LHCN-M2 (cell line): ENCODE data around the gene PRCC. TPM values are rescaled to one million over a fixed set of nuclear protein-coding genes. Genes with fewer than 3 reads are reported as not detected.

Source experiments
- DNase-seq: peaks from one replicate; pipeline ENCODE4 v3.0.0-alpha.2; 2012; ENCODE audit warnings: low read depth
- total RNA-seq: library from RNA; depleted of rRNA; stranded (reverse); fragments of >200 nt; gene quantifications from 2 replicates; pipeline ENCODE4 v1.2.3, GENCODE V29; 2014

The PRCC gene
- total RNA-seq, 1 experiment from 2014 or later = 44.4 TPM

DNA sequence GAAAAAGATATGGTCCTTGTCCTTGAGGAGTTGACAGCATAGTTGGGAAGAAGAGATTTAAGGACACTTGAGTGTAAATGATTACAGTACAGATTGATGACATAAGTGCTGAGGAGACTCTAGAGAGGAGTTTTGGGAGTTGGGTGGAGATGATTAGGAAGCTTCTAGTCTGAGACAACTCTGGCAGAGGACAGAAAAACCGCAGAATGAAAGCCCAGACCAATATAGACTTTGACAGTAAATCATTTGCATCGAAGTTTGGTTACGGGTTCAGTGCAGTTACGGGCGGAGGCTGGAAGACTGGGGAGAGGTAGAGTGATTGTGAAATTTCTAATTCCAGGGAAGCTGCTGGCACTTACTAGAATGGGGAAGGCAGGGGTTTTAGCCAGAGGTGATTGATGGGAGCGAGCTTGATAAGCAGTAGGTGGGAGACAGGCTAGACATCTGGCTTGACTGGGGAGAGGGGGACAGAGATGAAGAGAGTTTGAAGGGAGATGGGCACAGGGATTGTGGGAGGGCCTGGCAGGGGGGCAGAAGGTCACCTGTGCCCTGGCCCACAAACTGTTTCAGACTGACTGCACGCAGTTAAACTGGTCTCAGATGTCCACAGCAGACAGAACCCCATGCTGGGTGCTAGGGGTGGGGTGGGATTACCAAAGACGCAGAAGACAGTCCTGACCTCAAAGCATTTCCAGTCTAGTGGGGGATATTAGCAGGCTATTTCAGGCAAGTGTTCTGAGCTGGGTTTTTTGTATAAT is 29.2 kb downstream of the PRCC start:
- DNase-seq = no peak

DNA sequence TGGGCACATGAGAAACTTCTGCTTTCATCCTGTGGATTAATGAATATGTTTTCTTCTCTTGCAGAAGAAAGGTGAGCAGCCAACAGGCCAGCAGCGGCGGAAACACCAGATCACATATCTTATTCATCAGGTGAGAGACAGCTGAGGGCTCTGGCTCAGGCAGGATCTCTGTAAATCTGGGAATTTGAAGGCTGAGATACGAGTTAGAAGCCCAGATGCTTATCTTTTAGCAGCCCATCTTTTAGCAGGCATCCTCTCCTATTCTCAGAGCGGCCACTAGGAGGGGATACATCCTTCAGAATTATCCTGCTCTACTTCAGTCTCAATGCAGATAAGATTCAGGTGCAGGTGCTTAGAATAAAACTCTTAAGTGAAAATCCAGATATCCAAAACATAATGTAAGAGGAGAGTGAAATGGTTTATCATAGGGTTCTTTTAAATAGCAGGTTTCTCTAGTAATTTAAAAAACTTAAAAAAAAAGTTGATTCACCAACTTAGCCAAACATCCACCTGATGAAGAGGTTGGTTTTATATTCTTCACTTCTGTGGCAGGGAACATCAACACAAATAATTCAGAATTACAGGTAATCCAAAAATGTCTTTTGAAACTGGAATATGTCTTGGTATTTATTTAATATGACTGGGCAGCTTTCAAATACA is 30.0 kb downstream of the PRCC start:
- DNase-seq = peak; percentile 50

DNA sequence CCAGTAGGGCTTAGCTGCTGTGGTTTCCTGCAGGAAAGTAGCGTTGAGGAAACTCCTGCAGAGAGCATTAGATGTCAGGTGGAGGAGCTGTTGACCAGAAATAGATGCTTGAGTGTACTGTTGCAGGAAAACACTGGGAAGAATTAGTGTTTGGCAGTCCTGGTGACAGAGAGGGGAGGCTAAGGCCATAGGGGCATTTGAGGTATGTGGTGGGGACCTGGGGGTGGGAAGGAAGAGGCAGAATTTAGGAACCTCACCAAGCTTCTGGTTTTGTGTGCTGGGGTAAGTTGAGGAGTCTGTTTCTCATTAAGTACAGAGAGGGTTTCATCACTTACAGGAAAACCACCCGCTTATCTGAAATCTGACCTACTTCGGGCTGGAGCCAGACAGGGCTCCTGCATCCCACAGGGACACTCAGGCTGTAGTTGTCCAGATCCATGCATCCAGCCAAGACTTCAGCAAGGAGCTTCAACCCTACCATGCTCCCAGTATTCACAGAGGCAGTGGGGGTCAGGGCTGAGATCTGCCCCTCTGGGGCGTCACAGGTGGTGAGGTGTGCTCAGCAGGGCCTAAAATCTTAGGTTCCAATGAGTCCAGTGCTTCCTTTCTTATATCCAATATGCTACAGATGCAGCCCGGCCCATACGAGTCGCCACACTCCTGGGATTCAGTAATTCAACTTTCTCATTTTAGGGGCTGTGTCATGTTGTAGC is 34.2 kb downstream of the PRCC start:
- DNase-seq = peak; percentile 20

DNA sequence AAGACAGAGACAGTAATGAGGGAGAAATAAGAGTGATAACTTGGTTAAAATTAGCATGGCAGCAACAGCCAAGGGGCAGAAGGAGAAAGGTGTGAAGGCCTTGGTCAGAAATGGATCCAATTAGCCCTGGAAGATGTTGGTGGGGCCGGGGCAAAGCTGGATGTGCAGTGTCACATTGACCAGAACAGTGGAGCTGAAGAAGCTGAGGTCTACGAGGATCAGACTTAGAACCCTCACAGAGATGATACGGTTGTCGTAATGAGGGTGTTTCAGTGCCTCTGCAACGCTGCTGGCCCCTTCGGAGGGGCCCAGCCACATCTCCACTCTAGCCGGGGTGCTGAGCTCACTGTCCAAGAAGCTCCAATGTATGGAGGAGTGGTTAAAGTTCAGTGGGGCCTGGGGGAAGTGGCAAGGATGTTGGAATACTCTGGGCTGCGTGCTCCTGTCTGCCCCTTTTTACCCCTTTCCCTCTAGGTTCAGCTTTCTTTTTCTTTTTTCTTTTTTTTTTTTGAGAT is 35.1 kb downstream of the PRCC start:
- no peak for DNase-seq

DNA sequence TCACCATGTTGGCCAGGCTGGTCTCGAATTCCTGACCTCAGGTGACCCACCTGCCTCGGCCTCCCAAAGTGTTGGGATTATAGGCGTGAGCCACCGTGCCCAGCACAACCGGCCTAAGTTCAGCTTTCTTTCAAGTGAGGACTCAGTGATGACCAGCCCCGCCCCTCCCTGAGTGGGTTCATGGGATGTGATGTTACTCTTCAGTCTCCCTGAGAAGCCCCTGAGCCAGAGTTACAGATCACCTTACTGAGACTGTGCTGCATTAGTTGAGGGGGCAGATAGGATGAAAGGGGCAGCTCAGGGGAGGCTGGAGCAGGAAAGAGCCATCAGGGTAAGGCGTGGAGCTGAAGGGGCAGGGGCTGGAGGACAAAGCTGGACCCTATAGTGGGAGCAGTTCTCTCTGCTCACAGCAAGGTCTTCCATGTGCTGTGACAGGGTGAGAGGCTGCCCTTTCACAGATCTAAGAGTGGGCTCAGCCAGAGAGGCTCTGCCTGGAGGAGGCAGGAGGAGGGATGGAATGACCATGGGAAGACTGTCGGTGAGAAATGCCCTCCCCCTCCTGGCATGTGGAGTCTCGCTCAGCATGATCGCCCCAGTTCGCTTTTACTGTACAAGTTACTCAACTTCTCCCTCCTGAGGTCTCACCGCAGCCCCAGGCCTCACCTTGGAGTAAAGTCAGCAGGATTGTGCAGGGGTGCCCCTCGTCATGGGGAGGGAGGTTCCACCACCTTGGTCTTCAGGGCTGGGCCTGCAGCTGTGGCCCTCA is 35.9 kb downstream of the PRCC start:
- DNase-seq = no peak

DNA sequence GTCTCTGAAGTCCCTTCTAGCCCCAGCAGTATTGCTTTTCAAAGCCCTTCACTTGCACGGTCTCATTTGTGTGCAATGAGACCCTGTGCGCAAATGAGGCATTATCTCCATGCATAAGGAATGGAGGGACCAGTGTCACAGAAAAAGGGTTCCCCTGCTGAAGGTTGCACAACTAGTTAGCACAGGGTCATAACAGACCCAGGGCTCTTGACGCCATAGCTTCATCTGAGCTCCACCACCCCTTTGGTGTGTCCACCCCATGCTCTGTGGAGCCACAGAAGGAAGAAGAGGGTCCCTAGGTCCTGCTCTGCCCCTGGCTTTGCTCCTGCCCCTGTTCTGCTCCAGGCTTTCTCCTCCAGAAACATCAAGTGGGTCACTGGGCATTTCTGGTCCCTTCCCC is 36.7 kb downstream of the PRCC start:
- DNase-seq = no peak

DNA sequence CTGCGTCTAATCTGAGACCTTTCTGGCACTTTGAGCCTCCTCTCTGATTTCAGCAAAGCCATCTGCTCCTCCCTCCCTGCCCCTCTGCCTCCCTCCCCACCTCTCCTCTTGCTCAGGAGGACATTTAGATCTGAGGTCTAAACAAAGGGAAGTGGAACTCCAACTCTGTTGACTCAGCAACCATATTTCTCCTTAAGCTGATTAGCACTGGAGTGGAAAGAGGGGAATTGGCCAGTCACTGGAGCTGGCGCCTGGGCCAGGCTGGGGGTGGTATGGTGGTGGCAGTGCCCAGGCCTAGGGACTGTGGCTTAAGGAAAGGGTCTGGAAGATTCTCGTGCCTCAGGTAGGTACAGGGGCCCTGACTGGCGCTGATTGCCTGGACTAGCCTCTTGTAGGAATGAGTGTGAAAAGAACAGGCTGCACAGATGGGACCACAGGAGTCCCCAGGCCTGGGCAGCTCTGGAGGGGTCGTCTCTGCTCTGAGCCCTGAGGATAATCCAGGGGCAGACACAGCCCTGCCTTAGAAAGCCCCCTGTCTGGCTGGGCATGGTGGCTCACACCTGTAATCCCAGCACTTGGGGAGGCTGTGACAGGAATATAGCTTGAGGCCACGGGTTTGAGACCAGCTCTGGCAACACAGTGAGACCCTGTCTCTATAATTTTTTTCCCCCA is 37.4 kb downstream of the PRCC start:
- no peak for DNase-seq

DNA sequence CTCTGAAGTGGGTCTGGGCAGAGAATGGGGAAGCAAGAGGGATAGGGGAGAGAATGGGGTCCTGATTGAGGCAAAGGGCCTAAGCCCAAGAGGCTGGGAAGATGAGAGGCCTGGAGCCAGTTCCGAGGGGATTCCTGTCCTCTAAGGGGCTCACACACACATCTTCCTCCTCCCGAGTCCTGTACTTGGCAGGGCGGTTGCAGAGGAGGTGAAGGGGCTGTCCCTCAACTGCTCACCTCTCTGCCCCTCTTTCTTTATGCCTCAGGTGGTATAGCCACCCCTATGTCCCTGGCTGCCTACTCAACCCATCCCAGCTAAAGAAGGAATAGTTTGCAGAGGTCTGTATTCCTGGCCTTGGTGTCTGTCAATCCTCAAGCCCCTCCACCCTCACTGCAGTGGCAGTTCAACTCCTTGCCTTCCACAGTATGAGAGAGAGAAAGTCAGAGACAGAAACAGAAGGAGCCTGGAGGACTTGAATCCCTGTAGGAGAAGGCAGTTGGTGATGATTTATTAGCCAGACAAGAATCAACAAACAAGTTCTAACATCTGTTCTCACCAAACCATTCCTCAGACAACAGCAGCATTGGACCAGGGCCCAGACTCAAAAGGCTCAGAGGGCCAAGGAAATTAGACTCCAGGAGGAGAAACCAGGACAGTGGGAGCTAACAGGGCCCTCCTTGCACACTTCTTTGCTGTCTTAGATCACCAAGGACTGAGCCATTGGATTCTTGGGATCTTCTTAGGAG is 38.6 kb downstream of the PRCC start:
- DNase-seq = peak; percentile 81

DNA sequence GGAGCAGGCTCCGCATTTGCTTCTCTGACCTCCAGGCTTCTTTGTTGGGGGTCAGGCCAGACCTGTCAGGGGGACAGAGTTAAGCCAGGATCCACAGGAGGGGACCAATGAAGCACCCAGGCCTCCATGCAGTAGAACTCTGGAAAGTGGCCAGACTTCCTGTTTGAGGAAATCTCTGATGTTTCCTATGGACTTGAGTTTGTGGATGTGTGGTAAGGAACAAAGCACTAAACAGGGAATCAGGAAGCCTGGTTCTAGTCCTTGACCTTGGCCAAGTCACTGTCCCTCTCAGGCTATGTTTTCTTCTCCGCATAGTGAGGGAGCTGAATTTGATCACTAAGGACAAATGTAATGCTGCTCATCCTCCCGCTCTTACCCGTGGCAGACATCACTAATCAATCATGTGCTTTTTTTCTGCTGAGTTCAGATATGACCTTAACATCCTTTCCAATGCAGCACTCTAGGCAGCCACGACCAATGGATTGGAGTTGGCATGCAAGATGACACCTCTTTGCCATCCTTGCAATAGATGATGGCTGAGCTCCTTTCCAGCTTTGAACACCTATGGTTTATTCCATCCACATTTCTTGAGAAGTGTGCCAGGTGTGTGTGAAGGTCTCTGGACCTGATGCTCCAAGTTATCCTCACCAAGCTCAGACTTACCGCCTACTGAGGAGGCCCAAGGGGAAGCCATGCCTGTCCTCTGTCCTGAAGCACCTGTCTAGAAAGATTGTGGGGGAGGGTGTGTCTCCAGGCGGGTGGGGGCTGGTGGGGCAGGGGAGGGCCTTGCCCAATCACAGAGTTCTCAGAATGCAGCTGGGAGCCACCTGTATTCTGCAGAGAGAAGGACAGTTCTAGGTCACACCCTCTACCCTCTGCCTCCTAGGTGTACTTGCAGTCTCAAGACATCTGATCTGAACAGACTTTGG is 39.4 kb downstream of the PRCC start:
- no peak for DNase-seq

DNA sequence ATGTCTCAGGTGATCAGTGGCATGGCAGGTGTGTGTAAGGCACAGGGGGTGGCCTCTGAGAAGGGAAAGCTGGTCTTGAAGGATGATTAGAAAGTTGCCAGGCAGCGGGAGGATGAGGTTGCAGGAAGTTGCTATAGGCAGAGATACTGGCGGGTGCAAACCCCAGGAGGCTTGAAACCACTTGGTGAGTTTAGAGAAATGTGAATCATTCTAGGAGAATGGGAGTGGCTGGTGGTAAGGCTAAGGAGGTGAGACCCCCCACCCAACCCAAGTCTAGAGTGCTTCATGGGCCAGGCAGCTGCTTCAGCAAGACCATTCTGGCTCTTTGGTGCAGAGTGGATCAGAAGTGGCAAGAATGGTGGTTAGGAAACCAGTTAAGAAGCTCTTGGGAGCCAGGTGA is 40.3 kb downstream of the PRCC start:
- no peak for DNase-seq

DNA sequence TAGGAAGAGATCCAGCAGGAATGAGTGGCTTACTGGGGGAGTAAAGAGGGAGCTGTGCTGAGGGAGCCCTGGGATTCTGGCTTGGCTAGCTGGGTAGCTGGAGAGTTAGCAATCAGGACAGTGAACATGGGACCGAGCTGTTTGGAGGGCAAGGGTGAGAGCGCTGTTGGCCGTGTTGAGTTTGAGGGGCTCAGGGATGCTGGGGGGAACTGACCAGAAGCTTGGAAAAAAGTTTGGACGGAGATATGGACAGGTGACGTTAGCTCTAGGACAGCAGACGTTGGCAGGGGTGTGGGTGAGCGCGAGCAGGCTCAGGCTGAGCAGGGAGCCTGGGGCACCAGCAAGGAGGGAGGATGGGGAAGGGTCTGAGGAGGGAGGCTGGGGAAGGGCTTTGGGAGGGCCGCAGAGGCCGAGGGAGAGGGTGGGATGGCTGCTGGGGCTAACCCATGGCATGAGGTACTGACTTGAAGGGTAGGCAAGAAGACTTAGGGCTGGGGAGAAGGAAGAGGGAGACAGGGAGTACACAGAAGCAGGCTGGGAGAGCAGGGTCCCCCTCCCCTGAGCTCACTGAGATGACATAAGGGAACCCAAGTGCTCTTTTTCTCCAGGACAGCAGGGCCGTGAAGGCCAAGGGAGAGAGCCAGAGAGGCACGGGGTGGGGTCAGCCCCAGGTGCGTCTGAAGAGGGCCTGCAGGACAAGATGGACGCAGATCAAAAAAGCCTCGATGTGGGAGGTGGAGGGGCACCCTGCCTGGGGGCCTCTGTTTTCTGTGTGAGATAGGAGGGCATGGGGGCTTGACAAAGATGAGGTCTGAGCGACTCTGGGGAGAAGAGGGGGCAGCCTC is 41.1 kb downstream of the PRCC start:
- DNase-seq = no peak

DNA sequence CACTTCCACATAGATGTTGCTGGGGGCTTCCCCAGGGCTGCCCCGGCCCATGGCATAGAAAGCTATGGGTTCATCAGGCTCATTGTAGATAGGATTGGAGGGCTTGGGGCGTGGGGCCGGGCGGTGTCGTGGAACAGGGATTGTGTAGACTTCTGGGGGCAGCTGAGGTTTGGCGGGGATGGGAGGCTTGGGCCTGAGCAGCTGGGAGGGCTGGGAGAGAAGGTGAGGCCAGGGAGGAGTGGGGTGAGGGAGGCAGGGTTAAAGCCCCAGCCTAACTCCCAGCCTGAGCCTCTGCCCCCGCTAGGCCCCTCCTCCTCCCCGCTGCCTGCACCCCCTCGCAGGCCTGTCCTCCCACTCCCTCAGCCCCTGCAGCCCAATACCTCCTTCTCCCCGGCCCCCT is 41.9 kb downstream of the PRCC start:
- no peak for DNase-seq

DNA sequence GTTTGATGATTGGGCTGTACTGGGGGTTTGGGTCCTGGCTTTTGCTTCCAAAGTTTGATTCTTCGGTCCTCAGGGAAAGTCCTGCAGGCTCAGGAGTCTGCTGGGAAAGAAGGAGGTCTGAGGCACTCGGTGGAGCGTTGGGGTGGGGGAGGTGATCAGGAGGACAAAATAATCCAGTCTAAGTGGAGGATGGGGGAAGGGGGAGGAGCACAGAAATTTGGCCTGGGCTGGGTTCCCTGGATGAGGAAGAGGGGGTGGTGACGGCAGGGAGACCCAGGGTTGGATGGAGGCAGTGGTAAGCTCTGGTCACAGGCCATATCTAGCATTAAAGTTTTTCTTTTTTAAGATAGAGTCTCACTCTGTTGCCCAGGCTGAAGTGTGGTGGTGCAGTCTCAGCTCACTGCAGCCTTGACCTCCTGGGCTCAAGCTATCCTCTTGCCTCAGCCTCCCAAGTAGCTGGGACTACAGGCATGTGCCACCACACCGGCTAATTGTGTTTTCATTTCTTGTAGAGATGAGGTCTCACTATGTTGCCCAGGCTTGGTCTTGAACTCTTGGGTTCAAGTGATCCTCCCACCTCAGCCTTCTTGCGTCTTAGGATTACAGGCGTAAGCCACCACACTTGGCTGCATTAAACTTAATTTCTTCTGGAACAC is 42.5 kb downstream of the PRCC start:
- no peak for DNase-seq

DNA sequence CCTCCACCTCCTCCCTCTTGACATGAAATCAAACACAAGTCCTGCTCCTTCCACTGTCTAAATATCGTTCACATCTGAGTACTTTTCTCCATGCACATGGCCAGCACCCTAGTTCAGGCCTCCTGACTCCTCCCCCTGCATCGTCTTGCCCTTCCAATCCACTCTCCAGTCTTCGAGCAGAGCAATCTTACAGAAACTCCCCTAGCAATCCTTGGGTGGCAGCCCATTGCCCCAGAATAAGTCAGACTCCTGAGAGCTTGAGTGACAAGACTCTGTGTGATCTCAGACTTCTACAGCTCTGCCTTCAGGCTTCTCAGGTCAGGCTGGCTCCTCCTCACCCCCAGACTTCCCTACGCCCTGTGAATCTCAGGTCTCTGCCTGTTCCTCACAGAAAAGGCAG is 43.8 kb downstream of the PRCC start:
- DNase-seq = no peak

DNA sequence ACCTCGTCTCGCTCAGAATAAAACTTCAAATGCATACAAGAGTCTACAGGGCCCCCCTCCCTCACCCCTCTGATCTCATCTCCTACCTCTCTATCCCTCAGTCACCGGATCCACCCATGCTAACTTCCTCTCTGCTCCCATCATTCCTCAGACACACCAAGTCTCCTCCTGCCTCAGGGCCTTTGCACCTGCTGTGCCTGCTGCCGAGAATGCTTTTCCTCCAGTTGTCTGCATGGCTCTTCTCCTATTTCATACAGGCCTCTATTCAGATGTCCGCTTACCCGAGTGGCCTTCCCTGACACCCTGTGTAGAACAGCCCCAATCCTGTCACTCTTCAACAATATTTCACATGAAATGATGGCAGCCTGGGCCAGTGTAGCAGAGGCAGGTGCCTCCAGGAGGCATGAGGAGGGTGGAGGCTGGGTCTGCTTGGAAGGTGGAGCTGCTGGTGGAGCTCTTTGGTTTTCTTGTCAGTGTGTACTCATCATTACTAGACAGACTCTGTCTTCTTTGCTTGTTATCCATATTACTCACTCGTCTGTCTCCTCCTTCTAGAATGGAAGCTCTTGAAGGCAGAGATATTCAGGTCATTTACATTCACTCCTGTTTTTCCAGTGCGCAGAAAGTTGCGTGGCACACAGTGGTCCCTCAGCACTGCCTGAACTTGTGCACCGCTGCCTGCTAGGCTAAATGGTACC is 45.1 kb downstream of the PRCC start:
- no peak for DNase-seq

DNA sequence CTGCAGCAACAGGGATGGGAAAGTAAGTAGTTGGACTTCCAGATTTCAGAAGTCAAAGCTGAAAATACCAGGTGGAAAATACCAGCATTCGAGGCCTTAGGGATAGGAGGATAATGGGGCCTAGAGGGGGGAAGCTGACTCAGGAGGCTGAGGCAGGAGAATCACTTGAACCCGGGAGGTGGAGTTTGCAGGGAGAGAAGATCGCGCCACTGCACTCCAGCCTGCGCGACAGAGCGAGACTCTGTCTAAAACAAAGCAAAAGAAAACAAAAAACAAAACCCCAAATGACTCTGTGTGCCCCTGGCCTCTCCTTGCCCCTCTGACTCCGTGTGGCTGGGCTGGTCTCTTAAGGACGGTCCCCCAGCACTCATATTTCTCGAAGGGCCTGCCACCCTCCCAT is 46.0 kb downstream of the PRCC start:
- DNase-seq = no peak
